A673 (cell line): Measurements from ENCODE around the gene EFNA3. TPM values are rescaled to one million over a fixed set of nuclear protein-coding genes. Genes with fewer than 3 reads are reported as not detected.
A peak's percentile ranks its signal among the peaks of the same experiment; 100 is the strongest.

ENCODE experiments used
- BruUV-seq: library from RNA; stranded (reverse); fragments of 400-500 nt; replicated peaks from 2 replicates; lab custom pipeline; 2021; lab: Mats Ljungman, UMichigan
- CTCF ChIA-PET: fragments of 300-600 bp; sonication (Branson Sonifier 250); formaldehyde crosslinking; loops from one replicate; lab custom pipeline; 2022; ENCODE audit warnings: antibody characterized with exemption; lab: Charles Lee
- POLR2A ChIA-PET: fragments of 300-600 bp; sonication (Branson Sonifier 250); formaldehyde crosslinking; loops from one replicate; lab custom pipeline; 2022; ENCODE audit warnings: antibody characterized with exemption; ENCODE audit not compliant: low non-redundant PET; lab: Charles Lee
- DNase-seq: peaks from one replicate; pipeline ENCODE4 v3.0.0-alpha.2; 2015; ENCODE audit warnings: low spot score
- H3K27ac ChIP-seq: fragments of 200-600 bp; sonication (generic); 2 replicates; pipeline ENCODE4 v1.5.1; 2016; ENCODE audit warnings: mixed run types, low read depth, mild to moderate bottlenecking, mixed read lengths, antibody characterized with exemption, low read length; ENCODE audit not compliant: poor library complexity, severe bottlenecking
- H3K27me3 ChIP-seq: fragments of 200-600 bp; sonication (generic); replicated peaks from 2 replicates; pipeline ENCODE4 v1.6.1; 2017; ENCODE audit warnings: mixed run types, low read depth, mild to moderate bottlenecking, mixed read lengths, antibody characterized with exemption, low read length; ENCODE audit not compliant: insufficient read depth, poor library complexity
- H3K36me3 ChIP-seq: fragments of 200-600 bp; sonication (generic); 2 replicates; pipeline ENCODE4 v1.6.1; 2016; ENCODE audit warnings: mixed run types, mild to moderate bottlenecking, mixed read lengths, antibody characterized with exemption, low read length; ENCODE audit not compliant: insufficient read depth, poor library complexity, severe bottlenecking
- H3K4me1 ChIP-seq: fragments of 200-600 bp; sonication (generic); 2 replicates; pipeline ENCODE4 v1.6.1; 2017; ENCODE audit warnings: mixed run types, mild to moderate bottlenecking, mixed read lengths, antibody characterized with exemption, low read length; ENCODE audit not compliant: insufficient read depth, poor library complexity, severe bottlenecking
- H3K4me3 ChIP-seq: fragments of 200-600 bp; sonication (generic); 2 replicates; pipeline ENCODE4 v1.5.1; 2016; ENCODE audit warnings: low read depth, mixed run types, mild to moderate bottlenecking, mixed read lengths, low read length; ENCODE audit not compliant: poor library complexity, severe bottlenecking
- H3K9me3 ChIP-seq: fragments of 200-600 bp; sonication (generic); 2 replicates; pipeline ENCODE4 v1.6.1; 2016; ENCODE audit warnings: mixed run types, low read depth, mild to moderate bottlenecking, mixed read lengths, antibody characterized with exemption, low read length; ENCODE audit not compliant: poor library complexity, severe bottlenecking
- CTCF ChIP-seq: fragments of 300-800, 200-600 bp; sonication (generic); conservative IDR thresholded peaks from 2 replicates; pipeline ENCODE4 v1.5.1; 2017; ENCODE audit warnings: low read depth, mild to moderate bottlenecking, antibody characterized with exemption, low read length, moderate library complexity, mixed read lengths
- EZH2 ChIP-seq: fragments of 200-600 bp; sonication (generic); IDR thresholded peaks from 2 replicates; pipeline ENCODE4 v1.6.1; 2017; ENCODE audit warnings: borderline replicate concordance, low read depth, mild to moderate bottlenecking, mixed read lengths, antibody characterized with exemption, low read length; ENCODE audit not compliant: poor library complexity, severe bottlenecking
- intact Hi-C: fragments of 100-400 bp; cut with micrococcal nuclease; formaldehyde crosslinking; loops from one replicate; pipeline ENCODE4 v1.10.0; 2022; ENCODE audit not compliant: unreplicated experiment
- total RNA-seq: library from RNA; stranded (reverse); gene quantifications from 2 replicates; pipeline ENCODE4 v1.2.3, GENCODE V29; 2021

EFNA3 gene
- total RNA-seq, 1 experiment from 2014 or later: 5.8 TPM

GRCh38 chr1:155057788-155058211 is 20.8 kb upstream of the EFNA3 start:
- TF ChIP-seq CTCF (0 out of 2 replicates have a peak, but pooled peaks have one; percentile 14), EZH2 (no peak)
- CTCF ChIA-PET: interaction anchor here (1.6 kb wide), 1 partner anchor 27 kb away, joined by 5 read pairs; no protein-coding TSS in a partner anchor
- H3K36me3 ChIP-seq: no peaks in the 10 kb centered on the region
- no peaks in the 10 kb centered on the region for H3K9me3 ChIP-seq
- POLR2A ChIA-PET: no interaction called here
- intact Hi-C loops: no loop called here
- peaks cover 17% of the 10 kb centered on the region for H3K4me1 ChIP-seq
- H3K27me3 ChIP-seq: no peaks in the 10 kb centered on the region
- no TSS peak for BruUV-seq
- no peak overlapping the region for H3K27ac ChIP-seq
- no peak overlapping the region for H3K4me3 ChIP-seq
- DNase-seq: no peak

DNA sequence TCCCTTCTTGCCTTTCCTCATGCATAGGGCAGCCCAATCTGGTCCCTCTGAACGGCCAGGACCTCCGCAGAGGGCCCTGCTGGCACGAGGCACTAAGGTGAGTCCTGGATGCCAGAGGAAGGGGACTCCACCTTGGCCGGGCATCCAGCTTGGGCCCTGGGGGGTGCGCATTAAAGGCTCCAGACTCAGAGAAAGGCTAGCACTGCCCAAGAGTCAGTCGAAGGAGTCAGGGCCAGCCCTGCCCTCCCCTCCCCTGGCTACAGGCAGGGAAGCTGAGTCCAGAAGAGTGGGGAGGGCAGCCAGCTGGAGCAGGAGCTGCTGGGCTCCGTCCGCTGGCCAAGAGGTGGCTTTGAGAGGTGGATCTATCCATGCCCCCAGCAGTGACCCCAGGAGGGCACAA is 17.9 kb upstream of the EFNA3 start:
- intact Hi-C loops: loop anchor here (5.0 kb wide), 3 partner anchors 98 to 578 kb away; partner anchors contain the start of genes PYGO2 and UBE2Q1
- no peak for TF ChIP-seq EZH2
- no peak for TF ChIP-seq CTCF
- POLR2A ChIA-PET: no interaction called here
- no peaks in the 10 kb centered on the region for H3K9me3 ChIP-seq
- H3K36me3 ChIP-seq: no peaks in the 10 kb centered on the region
- BruUV-seq: no TSS peak
- DNase-seq: no peak
- peaks cover 31% of the 10 kb centered on the region for H3K4me1 ChIP-seq
- CTCF ChIA-PET: interaction anchor here (0.6 to 3.8 kb wide), 2 partner anchors 20 to 24 kb away, joined by 4 to 35 read pairs; no protein-coding TSS in a partner anchor
- H3K27me3 ChIP-seq: no peaks in the 10 kb centered on the region
- H3K27ac ChIP-seq: no peak overlapping the region
- no peak overlapping the region for H3K4me3 ChIP-seq

- Histone ChIP-seq H3K27ac (no peak overlapping the region), H3K27me3 (no peaks in the 10 kb centered on the region), H3K9me3 (no peaks in the 10 kb centered on the region), H3K36me3 (no peaks in the 10 kb centered on the region), H3K4me3 (peak overlapping the region; percentile 81), H3K4me1 (peaks cover 31% of the 10 kb centered on the region)
- intact Hi-C loops: loop anchor here (5.0 kb wide), 3 partner anchors 99 to 579 kb away; partner anchors contain the start of genes PYGO2 and UBE2Q1
- ChIA-PET POLR2A (no interaction called here), CTCF (interaction anchor here (0.6 to 3.8 kb wide), 10 partner anchors 9 to 502 kb away, joined by 3 to 35 read pairs (median 4); partner anchors contain the start of genes ADAM15 and PBXIP1)
- DNase-seq: peak; percentile 94
- no TSS peak for BruUV-seq
- peak; percentile 98 for TF ChIP-seq CTCF
- no peak for TF ChIP-seq EZH2
Measured at GRCh38 chr1:155061381-155062150, 17.1 kb upstream of the EFNA3 start.
